Thyroid gland (tissue), 4 donors: ENCODE results near the gene EVA1A. TPM values are rescaled to one million over a fixed set of nuclear protein-coding genes. Genes with fewer than 3 reads are reported as not detected.

Experiments used
- DNase-seq, 2 donors: peaks; one replicate each; pipeline ENCODE4 v3.0.0-alpha.2; 2019
- H3K27ac ChIP-seq, 3 donors: fragments of 200-600 bp; sonication (generic); 1 replicate in 2 of 3; 2 replicates in 1 of 3; pipeline ENCODE4 v1.5.1; 2016 to 2019; ENCODE audit warnings: mild to moderate bottlenecking in 1 of 3, moderate library complexity in 1 of 3
- H3K27me3 ChIP-seq: fragments of 200-600 bp; sonication (generic); one replicate; pipeline ENCODE4 v1.5.1; 2019
- H3K36me3 ChIP-seq, 2 donors: fragments of 200-600 bp; sonication (generic); one replicate each; pipeline ENCODE4 v1.5.1; 2016 to 2019
- H3K4me1 ChIP-seq, 2 donors: fragments of 200-600 bp; sonication (generic); one replicate each; pipeline ENCODE4 v1.5.1; 2017 to 2019
- H3K4me3 ChIP-seq, 3 donors: fragments of 200-600 bp; sonication (generic); replicated peaks in 1 of 3; 1 replicate in 2 of 3; 2 replicates in 1 of 3; pipeline ENCODE4 v1.5.1; 2016; ENCODE audit warnings: mild to moderate bottlenecking in 1 of 3
- H3K9me3 ChIP-seq: fragments of 200-600 bp; sonication (generic); one replicate; pipeline ENCODE4 v1.5.1; 2017
- POLR2A ChIP-seq, 2 donors: fragments of 450-650 bp; IDR thresholded peaks; one replicate each; pipeline ENCODE4 v1.6.1; 2017; ENCODE audit warnings: antibody characterized with exemption in 2 of 2, mild to moderate bottlenecking in 2 of 2, moderate library complexity in 1 of 2
- WGBS, 2 donors: methylation state at CpG; one replicate each; pipeline ENCODE4 v1.1.5; 2017; 5-methylcytosine and 5-hydroxymethylcytosine counted together
- intact Hi-C: fragments of 100-400 bp; cut with DNase I; formaldehyde crosslinking; loops from one replicate; pipeline ENCODE4 v1.15.1; 2023
- total RNA-seq, 4 donors: library from RNA; depleted of rRNA; stranded (reverse); fragments of >200 nt; gene quantifications; one replicate each; pipeline ENCODE4 v1.2.3, GENCODE V29; 2016
- TF ChIP-seq, protein P1 (sequence below), 6 experiments: fragments of 200-600 bp in 3 of 6; fragments of 450-650 bp in 3 of 6; sonication (generic) in 3 of 6; IDR thresholded peaks; one replicate each; pipeline ENCODE4 v1.5.1; 2016 to 2019; ENCODE audit warnings: antibody characterized with exemption in 6 of 6, mild to moderate bottlenecking in 2 of 6, inconsistent platforms in 1 of 6, moderate library complexity in 1 of 6

EVA1A gene
- total RNA-seq, 4 donors from 2014 or later, result 3.6 to 19.8 (median 12.3) TPM

DNA sequence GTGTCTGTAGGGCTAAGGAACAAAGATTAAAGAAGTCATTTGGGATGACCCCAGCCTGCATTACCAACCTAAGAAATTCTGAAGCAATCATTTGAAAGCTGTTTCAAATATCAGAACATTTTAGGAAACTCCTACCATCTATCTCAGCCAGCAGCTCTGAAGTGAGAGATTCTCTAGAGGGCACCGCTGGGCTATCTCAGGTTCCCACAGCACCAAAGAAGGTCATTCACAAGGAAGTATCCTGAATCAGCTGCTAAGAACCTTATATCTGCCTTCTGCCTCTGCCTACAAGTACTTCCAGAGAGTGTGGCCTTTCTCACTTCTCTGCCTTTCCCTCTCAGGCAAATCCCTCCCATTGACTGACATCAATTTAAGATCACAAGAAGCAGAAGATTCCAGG lies 13.4 kb upstream of the EVA1A start:
- no peak overlapping the region for H3K27ac ChIP-seq
- H3K4me3 ChIP-seq, result no peak overlapping the region
- 94 to 97% methylated on average over 1 of the region's 1 CpG for WGBS, 2 donors
- H3K27me3 ChIP-seq, result no peaks in the 10 kb centered on the region
- H3K4me1 ChIP-seq, result peaks cover 28 to 31% of the 10 kb centered on the region in 2 donors
- DNase-seq, result no peak
- intact Hi-C loops, result no loop called here
- H3K9me3 ChIP-seq, result no peaks in the 10 kb centered on the region
- no peaks in the 10 kb centered on the region for H3K36me3 ChIP-seq
- TF ChIP-seq, protein P1, sequence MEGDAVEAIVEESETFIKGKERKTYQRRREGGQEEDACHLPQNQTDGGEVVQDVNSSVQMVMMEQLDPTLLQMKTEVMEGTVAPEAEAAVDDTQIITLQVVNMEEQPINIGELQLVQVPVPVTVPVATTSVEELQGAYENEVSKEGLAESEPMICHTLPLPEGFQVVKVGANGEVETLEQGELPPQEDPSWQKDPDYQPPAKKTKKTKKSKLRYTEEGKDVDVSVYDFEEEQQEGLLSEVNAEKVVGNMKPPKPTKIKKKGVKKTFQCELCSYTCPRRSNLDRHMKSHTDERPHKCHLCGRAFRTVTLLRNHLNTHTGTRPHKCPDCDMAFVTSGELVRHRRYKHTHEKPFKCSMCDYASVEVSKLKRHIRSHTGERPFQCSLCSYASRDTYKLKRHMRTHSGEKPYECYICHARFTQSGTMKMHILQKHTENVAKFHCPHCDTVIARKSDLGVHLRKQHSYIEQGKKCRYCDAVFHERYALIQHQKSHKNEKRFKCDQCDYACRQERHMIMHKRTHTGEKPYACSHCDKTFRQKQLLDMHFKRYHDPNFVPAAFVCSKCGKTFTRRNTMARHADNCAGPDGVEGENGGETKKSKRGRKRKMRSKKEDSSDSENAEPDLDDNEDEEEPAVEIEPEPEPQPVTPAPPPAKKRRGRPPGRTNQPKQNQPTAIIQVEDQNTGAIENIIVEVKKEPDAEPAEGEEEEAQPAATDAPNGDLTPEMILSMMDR (IDR thresholded peaks at IDR 0.05), result no peak
- no peak for TF ChIP-seq POLR2A (IDR thresholded peaks at IDR 0.05)

DNA sequence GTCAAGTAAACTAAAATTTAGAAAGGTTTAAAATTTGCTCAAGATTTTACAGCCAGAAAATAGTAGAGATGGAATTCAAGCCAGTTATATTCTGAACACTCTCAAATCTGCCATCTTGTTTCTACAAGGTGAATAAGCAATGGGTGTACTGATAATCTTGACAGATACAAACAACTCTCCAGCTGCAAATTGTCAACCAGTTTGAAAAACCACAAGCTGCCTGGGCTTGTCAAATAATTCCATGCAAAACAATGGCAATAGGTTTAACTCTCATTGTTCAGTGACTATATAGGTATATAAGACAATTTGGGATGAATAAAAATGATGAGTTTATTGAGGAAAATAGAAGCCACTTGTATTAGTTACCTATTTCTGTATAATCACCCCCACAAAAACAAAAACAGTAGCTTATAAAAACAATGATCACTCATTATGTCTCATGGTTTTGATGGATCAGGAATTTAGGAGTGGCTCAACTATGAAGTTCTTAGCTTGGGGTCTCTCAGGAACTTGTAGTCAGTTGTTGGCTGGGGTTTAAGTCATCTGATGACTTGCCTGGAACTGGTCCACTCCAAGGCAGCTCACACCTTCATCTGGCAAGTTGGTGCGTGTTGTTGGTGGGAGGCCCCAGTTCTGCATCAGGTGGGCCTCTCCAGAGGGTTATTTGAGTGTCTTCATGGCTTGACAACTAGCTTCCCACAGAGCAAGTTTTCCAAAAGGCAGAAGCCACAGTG lies 12.6 kb upstream of the EVA1A start:
- 89 to 92% methylated on average over 1 of the region's 1 CpG for WGBS, 2 donors
- Histone ChIP-seq H3K4me3 (no peak overlapping the region), H3K4me1 (peaks cover 28 to 31% of the 10 kb centered on the region in 2 donors), H3K27ac (no peak overlapping the region), H3K27me3 (no peaks in the 10 kb centered on the region), H3K9me3 (no peaks in the 10 kb centered on the region), H3K36me3 (no peaks in the 10 kb centered on the region)
- intact Hi-C loops, result no loop called here
- DNase-seq, result no peak
- TF ChIP-seq, protein P1 (IDR thresholded peaks at IDR 0.05), result no peak
- no peak for TF ChIP-seq POLR2A (IDR thresholded peaks at IDR 0.05)

DNA sequence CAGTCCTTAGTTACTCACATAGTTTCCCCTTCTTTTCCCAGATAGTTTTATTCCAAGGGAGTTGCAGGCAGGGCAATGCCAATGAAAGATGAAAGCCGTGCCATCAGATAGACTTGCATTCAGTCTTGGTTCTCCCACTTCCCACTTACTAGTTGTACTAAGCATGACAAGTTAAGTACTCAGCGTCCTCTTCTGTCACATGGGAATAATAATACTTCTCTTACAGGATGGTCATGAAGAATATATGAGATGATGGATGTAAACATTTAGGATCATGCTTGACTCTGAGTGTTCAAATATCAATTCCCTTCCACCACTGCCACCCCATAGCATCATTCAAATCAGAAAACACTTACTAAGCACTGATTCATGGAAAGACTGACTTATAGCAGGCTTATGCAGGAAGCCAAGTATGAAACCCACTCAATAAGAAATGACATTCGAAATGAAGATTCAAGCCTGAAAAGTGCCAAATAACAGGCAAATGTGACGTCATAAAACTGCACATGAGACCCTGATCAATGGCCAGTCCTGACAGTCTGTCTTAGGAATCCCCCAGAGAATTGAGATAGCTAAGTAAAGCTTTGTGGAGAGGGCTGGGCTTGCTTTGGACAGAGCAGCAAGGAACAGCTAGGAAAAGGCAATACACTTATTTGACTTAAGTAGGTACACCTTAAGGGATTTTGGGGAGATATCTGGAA lies 11.1 kb upstream of the EVA1A start:
- whole genome bisulfite sequencing, 2 donors, result 70 to 71% methylated on average over 4 of the region's 4 CpGs
- peaks cover 24 to 31% of the 10 kb centered on the region in 2 donors for H3K4me1 ChIP-seq
- peak overlapping the region in 2 of 3 donors; percentile 82 to 96 for H3K27ac ChIP-seq
- no peaks in the 10 kb centered on the region for H3K9me3 ChIP-seq
- no peak for DNase-seq
- no peaks in the 10 kb centered on the region for H3K36me3 ChIP-seq
- no peak overlapping the region for H3K4me3 ChIP-seq
- H3K27me3 ChIP-seq, result no peaks in the 10 kb centered on the region
- intact Hi-C loops, result no loop called here
- TF ChIP-seq, protein P1 (IDR thresholded peaks at IDR 0.05), result no peak
- no peak for TF ChIP-seq POLR2A (IDR thresholded peaks at IDR 0.05)

DNA sequence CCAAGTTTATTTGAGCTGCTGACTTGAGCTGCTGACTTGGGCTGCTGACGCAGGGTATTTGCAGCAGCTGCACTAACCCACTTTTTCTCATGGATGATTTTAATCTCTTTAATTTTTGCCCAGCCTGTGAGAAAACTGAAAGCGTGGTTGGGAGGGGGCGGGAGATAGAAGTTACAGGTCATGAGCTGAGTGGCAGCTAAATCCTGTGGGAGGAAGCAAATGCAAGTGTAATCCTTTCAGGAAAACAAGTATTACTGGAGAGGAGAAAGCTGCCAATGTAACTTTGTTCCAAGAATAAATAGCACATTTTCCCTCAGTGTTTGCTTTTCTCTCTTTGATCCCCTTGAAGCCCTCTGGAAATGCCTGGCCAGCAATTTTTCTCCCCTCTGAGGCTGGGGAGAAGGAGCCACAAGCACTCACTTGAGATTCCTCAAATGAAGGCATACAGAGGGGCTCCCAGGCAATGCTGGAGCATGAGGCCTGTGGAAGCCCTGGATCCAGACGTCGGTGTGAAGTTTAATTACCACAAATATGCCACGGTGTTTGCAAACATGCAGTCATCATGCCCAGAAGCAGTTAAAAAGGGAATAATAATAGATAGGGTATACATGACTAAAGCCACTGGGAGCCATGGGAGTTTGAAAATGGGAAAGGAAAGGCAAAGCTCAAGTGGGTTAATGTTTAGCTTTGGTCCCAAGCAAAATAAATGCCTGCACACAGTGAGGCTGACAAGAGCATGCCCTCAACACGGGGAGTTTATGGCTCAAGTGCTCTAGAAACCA lies 10.4 kb upstream of the EVA1A start:
- intact Hi-C loops, result no loop called here
- TF ChIP-seq POLR2A (IDR thresholded peaks at IDR 0.05), result no peak
- TF ChIP-seq, protein P1 (IDR thresholded peaks at IDR 0.05), result no peak
- Histone ChIP-seq H3K4me3 (no peak overlapping the region), H3K9me3 (no peaks in the 10 kb centered on the region), H3K4me1 (peaks cover 24 to 31% of the 10 kb centered on the region in 2 donors), H3K27ac (peak overlapping the region; percentile 41 to 96 (median 82)), H3K36me3 (no peaks in the 10 kb centered on the region), H3K27me3 (no peaks in the 10 kb centered on the region)
- DNase-seq, result peak; percentile 45 to 57
- WGBS, 2 donors, result 13 to 21% methylated on average over 7 of the region's 7 CpGs
